SK-N-SH treated with all-trans-retinoic acid at 6 μM for 48 hours (cell line): ENCODE results near the gene FAM13A.

ENCODE experiments used
- ATAC-seq: fragments of 200-7000 bp; cut with Tn5 transposase; 3 replicates; pipeline ENCODE4 v1.9.1; 2020; ENCODE audit warnings: mild to moderate bottlenecking, moderate library complexity
- ARNTL ChIP-seq: fragments of 450-650 bp; formaldehyde crosslinking; IDR thresholded peaks from 2 replicates; pipeline ENCODE4 v1.5.0; 2020; ENCODE audit warnings: low read depth, mild to moderate bottlenecking, moderate library complexity, borderline replicate concordance
- CSDC2 ChIP-seq: fragments of 250-450 bp; sonication (Bioruptor Pico); IDR thresholded peaks from 2 replicates; pipeline ENCODE4 v1.5.0; 2020; ENCODE audit warnings: mild to moderate bottlenecking, moderate library complexity
- GLIS3 ChIP-seq: fragments of 250-450 bp; sonication (Bioruptor Pico); IDR thresholded peaks from 2 replicates; pipeline ENCODE4 v1.5.0; 2020; ENCODE audit warnings: mild to moderate bottlenecking, moderate library complexity
- ISL1 ChIP-seq: fragments of 250-450 bp; sonication (Bioruptor Pico); IDR thresholded peaks from 2 replicates; pipeline ENCODE4 v2.1.2; 2022; ENCODE audit warnings: mild to moderate bottlenecking, moderate library complexity
- OSR1 ChIP-seq: fragments of 250-450 bp; sonication (Bioruptor Pico); IDR thresholded peaks from 2 replicates; pipeline ENCODE4 v1.8.0; 2022; ENCODE audit warnings: moderate library complexity, mild to moderate bottlenecking, inconsistent platforms
- POU6F1 ChIP-seq: fragments of 250-450 bp; sonication (Bioruptor Pico); IDR thresholded peaks from 2 replicates; pipeline ENCODE4 v1.8.0; 2021; ENCODE audit warnings: low read depth, mild to moderate bottlenecking, moderate library complexity, borderline replicate concordance
- PPARA ChIP-seq: fragments of 250-450 bp; sonication (Bioruptor Pico); IDR thresholded peaks from 2 replicates; pipeline ENCODE4 v1.5.0; 2020; ENCODE audit warnings: mild to moderate bottlenecking, borderline replicate concordance
- SNAI2 ChIP-seq: fragments of 250-450 bp; sonication (Bioruptor Pico); IDR thresholded peaks from 2 replicates; pipeline ENCODE4 v1.5.0; 2020; ENCODE audit warnings: mild to moderate bottlenecking, moderate library complexity
- TSHZ2 ChIP-seq: fragments of 250-450 bp; sonication (Bioruptor Pico); IDR thresholded peaks from 2 replicates; pipeline ENCODE4 v1.5.0; 2020; ENCODE audit warnings: mild to moderate bottlenecking, moderate library complexity
- ZC3H10 ChIP-seq: fragments of 250-450 bp; sonication (Bioruptor Pico); IDR thresholded peaks from 2 replicates; pipeline ENCODE4 v1.5.1; 2021; ENCODE audit warnings: mild to moderate bottlenecking, moderate library complexity
- ZFP3 ChIP-seq: fragments of 250-450 bp; sonication (Bioruptor Pico); IDR thresholded peaks from 2 replicates; pipeline ENCODE4 v1.5.0; 2020; ENCODE audit warnings: mild to moderate bottlenecking, moderate library complexity
- ZFP30 ChIP-seq: fragments of 450-650 bp; formaldehyde crosslinking; IDR thresholded peaks from 2 replicates; pipeline ENCODE4 v1.5.0; 2022; ENCODE audit warnings: mild to moderate bottlenecking, moderate library complexity
- ZNF565 ChIP-seq: fragments of 450-650 bp; formaldehyde crosslinking; conservative IDR thresholded peaks from 2 replicates; pipeline ENCODE4 v1.5.0; 2020; ENCODE audit warnings: low read depth, mild to moderate bottlenecking, moderate library complexity
- TF ChIP-seq, protein P1 (sequence below): fragments of 250-450 bp; sonication (Bioruptor Pico); IDR thresholded peaks from 2 replicates; pipeline ENCODE4 v1.8.0; 2020; ENCODE audit warnings: mild to moderate bottlenecking, moderate library complexity, borderline replicate concordance
- TF ChIP-seq, protein P2 (sequence below): fragments of 250-450 bp; sonication (Bioruptor Pico); IDR thresholded peaks from 2 replicates; pipeline ENCODE4 v1.5.1; 2020; ENCODE audit warnings: low read depth, mild to moderate bottlenecking, moderate library complexity

FAM13A gene

DNA sequence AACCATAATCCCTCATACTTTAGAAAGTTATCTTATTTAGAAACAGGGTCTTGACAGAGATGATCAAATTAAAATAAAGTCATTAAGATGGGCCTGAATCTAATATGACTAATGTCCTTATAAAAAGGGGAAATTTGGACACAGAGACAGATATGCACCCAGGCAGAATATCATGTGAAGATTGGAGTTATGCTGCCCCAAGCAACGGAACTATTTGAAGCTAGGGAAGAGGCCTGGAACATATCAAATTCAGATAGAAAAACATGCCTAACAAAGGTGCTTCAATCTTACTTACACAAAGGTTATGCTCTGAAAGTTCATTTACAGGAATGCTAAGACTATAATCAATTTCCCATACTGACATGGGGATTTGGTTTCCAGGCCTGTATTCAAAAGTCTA lies 246.7 kb downstream of the FAM13A start:
- ATAC-seq: no peak
- TF ChIP-seq ISL1 (CRISPR knock-in tag) (peak; percentile 70), ZFP30 (no peak)
- TF ChIP-seq, all 23 proteins: peak for 1

GRCh38 chr4:88809576-88810219 lies 247.3 kb downstream of the FAM13A start:
- TF ChIP-seq ZFP30: no peak
- TF ChIP-seq ZC3H10 (CRISPR knock-in tag): no peak
- TF ChIP-seq, protein P1, sequence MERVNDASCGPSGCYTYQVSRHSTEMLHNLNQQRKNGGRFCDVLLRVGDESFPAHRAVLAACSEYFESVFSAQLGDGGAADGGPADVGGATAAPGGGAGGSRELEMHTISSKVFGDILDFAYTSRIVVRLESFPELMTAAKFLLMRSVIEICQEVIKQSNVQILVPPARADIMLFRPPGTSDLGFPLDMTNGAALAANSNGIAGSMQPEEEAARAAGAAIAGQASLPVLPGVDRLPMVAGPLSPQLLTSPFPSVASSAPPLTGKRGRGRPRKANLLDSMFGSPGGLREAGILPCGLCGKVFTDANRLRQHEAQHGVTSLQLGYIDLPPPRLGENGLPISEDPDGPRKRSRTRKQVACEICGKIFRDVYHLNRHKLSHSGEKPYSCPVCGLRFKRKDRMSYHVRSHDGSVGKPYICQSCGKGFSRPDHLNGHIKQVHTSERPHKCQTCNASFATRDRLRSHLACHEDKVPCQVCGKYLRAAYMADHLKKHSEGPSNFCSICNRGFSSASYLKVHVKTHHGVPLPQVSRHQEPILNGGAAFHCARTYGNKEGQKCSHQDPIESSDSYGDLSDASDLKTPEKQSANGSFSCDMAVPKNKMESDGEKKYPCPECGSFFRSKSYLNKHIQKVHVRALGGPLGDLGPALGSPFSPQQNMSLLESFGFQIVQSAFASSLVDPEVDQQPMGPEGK (CRISPR knock-in tag): no peak
- no peak for TF ChIP-seq OSR1
- TF ChIP-seq TSHZ2 (CRISPR knock-in tag): no peak
- TF ChIP-seq POU6F1 (CRISPR knock-in tag): no peak
- TF ChIP-seq, all 23 proteins: peak for 0
- no peak for ATAC-seq

GRCh38 chr4:88809101-88809500 lies 247.9 kb downstream of the FAM13A start:
- no peak for ATAC-seq
- TF ChIP-seq ZFP30: no peak
- TF ChIP-seq CSDC2 (CRISPR knock-in tag): no peak
- TF ChIP-seq SNAI2 (CRISPR knock-in tag): no peak
- TF ChIP-seq GLIS3: no peak
- TF ChIP-seq, protein P1 (CRISPR knock-in tag): no peak
- TF ChIP-seq POU6F1 (CRISPR knock-in tag): no peak
- no peak for TF ChIP-seq PPARA (CRISPR knock-in tag)
- TF ChIP-seq ZFP3 (CRISPR knock-in tag): no peak
- no peak for TF ChIP-seq ARNTL (CRISPR knock-in tag)

DNA sequence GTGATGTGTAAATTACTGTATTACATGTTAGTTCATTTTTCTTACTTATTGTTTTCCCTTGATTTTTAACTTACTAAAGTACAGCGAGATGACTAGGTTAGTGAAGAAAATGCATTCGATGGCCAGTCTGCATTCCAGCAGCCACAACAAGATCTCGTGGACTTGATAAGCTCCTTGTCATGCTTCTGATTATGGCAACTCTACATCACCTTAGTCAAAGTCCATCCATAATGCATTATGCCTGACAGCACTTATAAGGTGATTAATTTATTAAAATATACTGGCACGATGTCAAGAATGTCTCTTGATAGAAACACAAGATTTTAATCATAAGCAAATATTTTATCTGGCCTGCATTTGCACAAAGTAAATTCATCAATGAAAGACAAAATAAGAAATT lies 249.5 kb downstream of the FAM13A start:
- TF ChIP-seq ZNF565 (CRISPR knock-in tag) (no peak), OSR1 (no peak), GLIS3 (no peak), ISL1 (CRISPR knock-in tag) (peak; percentile 96), TSHZ2 (CRISPR knock-in tag) (peak; percentile 64; the same call in 1 of the 2 replicates)
- TF ChIP-seq, protein P2, sequence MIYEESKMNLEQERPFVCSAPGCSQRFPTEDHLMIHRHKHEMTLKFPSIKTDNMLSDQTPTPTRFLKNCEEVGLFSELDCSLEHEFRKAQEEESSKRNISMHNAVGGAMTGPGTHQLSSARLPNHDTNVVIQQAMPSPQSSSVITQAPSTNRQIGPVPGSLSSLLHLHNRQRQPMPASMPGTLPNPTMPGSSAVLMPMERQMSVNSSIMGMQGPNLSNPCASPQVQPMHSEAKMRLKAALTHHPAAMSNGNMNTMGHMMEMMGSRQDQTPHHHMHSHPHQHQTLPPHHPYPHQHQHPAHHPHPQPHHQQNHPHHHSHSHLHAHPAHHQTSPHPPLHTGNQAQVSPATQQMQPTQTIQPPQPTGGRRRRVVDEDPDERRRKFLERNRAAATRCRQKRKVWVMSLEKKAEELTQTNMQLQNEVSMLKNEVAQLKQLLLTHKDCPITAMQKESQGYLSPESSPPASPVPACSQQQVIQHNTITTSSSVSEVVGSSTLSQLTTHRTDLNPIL: peak; percentile 68; the same call in 1 of the 2 replicates
- TF ChIP-seq, all 23 proteins: peak for 3
- peak; percentile 86 for ATAC-seq
